Endodermal cell (in vitro differentiated cells): ENCODE data around the gene CCR5AS.
A peak's percentile ranks its signal among the peaks of the same experiment; 100 is the strongest.
"Not testable (repeated sequence)": the region's sequence is repeated elsewhere in the genome, so short reads cannot be mapped to it uniquely, and the experiment has no call there.

ENCODE experiments used
- DNase-seq: peaks from one replicate; pipeline ENCODE4 v3.0.0-alpha.2; 2017
- H3K27ac ChIP-seq: 2 replicates; pipeline ENCODE4 v1.5.1; 2013; ENCODE audit warnings: mild to moderate bottlenecking, low read depth, low read length, moderate library complexity
- H3K27me3 ChIP-seq: 2 replicates; pipeline ENCODE4 v1.6.1; 2013; ENCODE audit warnings: mild to moderate bottlenecking, low read length, moderate library complexity; ENCODE audit not compliant: insufficient read depth, control insufficient read depth, poor library complexity, severe bottlenecking
- H3K36me3 ChIP-seq: 2 replicates; pipeline ENCODE4 v1.7.0; 2013; ENCODE audit warnings: mild to moderate bottlenecking, low read length, moderate library complexity; ENCODE audit not compliant: control insufficient read depth, insufficient read depth
- H3K4me1 ChIP-seq: one replicate; pipeline ENCODE4 v1.7.0; 2013; ENCODE audit warnings: low read length; ENCODE audit not compliant: control insufficient read depth, insufficient read depth
- H3K4me3 ChIP-seq: 2 replicates; pipeline ENCODE4 v1.5.1; 2013; ENCODE audit warnings: mild to moderate bottlenecking, low read length, moderate library complexity
- H3K9ac ChIP-seq: 2 replicates; pipeline ENCODE4 v1.6.1; 2013; ENCODE audit warnings: mild to moderate bottlenecking, low read length, moderate library complexity; ENCODE audit not compliant: poor library complexity, severe bottlenecking; ENCODE audit errors: extremely low read depth
- H3K9me3 ChIP-seq: 2 replicates; pipeline ENCODE4 v1.6.1; 2013; ENCODE audit warnings: mild to moderate bottlenecking, low read length, moderate library complexity; ENCODE audit not compliant: control insufficient read depth
- H3K27ac Mint-ChIP-seq: 2 replicates; pipeline ENCODE4 v1.8.0; 2020; ENCODE audit warnings: mixed read lengths
- H3K27me3 Mint-ChIP-seq: 2 replicates; pipeline ENCODE4 v1.8.0; 2021; ENCODE audit warnings: mild to moderate bottlenecking, mixed read lengths; ENCODE audit not compliant: insufficient read depth
- H3K36me3 Mint-ChIP-seq: 2 replicates; pipeline ENCODE4 v1.8.0; 2020; ENCODE audit warnings: low read depth, mixed read lengths
- H3K4me1 Mint-ChIP-seq: 2 replicates; pipeline ENCODE4 v1.8.0; 2020; ENCODE audit warnings: mixed read lengths
- H3K4me3 Mint-ChIP-seq: 2 replicates; pipeline ENCODE4 v1.8.0; 2020; ENCODE audit warnings: mild to moderate bottlenecking, moderate library complexity, mixed read lengths
- H3K9me3 Mint-ChIP-seq: 2 replicates; pipeline ENCODE4 v1.8.0; 2020; ENCODE audit warnings: mild to moderate bottlenecking, mixed read lengths
- WGBS, 2 experiments: methylation state at CpG; one replicate each; pipeline versions ENCODE4 v1.1.5 to v1.1.7; 2013; ENCODE audit warnings: missing lambda C conversion rate in 2 of 2, mixed read lengths in 1 of 2; ENCODE audit not compliant: insufficient coverage in 1 of 2, insufficient read length in 1 of 2; 5-methylcytosine and 5-hydroxymethylcytosine counted together
- TF ChIP-seq, protein P1 (sequence below): fragments of 200-600 bp; sonication (generic); conservative IDR thresholded peaks from 2 replicates; pipeline ENCODE4 v1.5.0; 2021; ENCODE audit warnings: antibody characterized with exemption, mild to moderate bottlenecking

The CCR5AS gene

DNA sequence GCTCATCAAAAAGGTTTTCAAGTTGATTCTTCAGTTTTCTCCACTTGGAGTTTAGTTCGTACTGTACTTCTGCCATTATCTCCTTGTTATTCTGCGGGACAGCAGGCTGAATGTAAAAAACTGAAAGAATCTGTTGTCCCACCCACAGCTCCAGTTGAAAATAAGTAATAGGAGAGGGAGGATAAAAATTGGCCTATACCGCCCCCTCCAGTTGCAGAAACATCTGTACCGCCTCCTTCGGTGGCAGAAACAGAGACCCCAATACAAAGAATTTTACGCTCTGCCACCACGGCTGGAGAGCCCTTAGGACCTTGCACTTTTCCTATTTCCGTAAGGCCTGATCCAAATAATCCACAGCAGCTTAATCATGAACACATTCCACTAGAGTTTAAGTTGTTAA is 20.5 kb upstream of the CCR5AS start:
- not testable (repeated sequence) for H3K9ac ChIP-seq, H3K27ac ChIP-seq, H3K27me3 ChIP-seq, H3K27ac Mint-ChIP-seq, H3K4me1 ChIP-seq, H3K36me3 Mint-ChIP-seq, H3K27me3 Mint-ChIP-seq, H3K4me3 ChIP-seq, H3K4me3 Mint-ChIP-seq, H3K36me3 ChIP-seq
- peak; percentile 56 for DNase-seq
- peaks cover 17% of the 10 kb centered on the region for H3K9me3 ChIP-seq
- Mint-ChIP-seq H3K4me1 (peaks cover 13% of the 10 kb centered on the region), H3K9me3 (peaks cover 20% of the 10 kb centered on the region)
- WGBS, 2 experiments, result 67 to 100% methylated on average over 1 to 8 of the region's 8 CpGs
- TF ChIP-seq, protein P1, sequence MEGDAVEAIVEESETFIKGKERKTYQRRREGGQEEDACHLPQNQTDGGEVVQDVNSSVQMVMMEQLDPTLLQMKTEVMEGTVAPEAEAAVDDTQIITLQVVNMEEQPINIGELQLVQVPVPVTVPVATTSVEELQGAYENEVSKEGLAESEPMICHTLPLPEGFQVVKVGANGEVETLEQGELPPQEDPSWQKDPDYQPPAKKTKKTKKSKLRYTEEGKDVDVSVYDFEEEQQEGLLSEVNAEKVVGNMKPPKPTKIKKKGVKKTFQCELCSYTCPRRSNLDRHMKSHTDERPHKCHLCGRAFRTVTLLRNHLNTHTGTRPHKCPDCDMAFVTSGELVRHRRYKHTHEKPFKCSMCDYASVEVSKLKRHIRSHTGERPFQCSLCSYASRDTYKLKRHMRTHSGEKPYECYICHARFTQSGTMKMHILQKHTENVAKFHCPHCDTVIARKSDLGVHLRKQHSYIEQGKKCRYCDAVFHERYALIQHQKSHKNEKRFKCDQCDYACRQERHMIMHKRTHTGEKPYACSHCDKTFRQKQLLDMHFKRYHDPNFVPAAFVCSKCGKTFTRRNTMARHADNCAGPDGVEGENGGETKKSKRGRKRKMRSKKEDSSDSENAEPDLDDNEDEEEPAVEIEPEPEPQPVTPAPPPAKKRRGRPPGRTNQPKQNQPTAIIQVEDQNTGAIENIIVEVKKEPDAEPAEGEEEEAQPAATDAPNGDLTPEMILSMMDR, result peak; percentile 60

DNA sequence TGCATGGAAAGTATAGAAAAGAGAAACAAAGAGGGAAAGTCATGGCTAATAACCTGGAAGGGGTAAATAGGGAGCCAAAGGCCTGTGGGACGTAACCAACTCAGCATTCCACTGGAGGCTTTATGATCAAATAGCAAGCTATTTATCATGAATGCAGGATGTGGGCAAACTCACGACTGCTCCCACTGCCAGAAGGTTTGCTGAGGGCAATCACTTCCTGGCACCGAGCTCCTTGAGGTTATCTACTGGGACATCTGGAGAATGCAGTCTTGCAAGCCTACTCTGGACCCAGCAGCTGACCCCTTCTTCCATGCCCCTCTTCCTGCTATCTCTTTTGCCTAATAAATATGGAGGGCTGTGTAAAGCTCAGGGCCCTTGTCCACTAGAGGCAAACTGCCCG is 19.6 kb upstream of the CCR5AS start:
- H3K9ac ChIP-seq, DNase-seq, H3K27ac ChIP-seq, H3K36me3 Mint-ChIP-seq, H3K9me3 ChIP-seq, H3K27me3 Mint-ChIP-seq, H3K4me3 ChIP-seq, H3K4me1 ChIP-seq, H3K4me3 Mint-ChIP-seq, H3K27me3 ChIP-seq, H3K36me3 ChIP-seq: not testable (repeated sequence)
- Mint-ChIP-seq H3K27ac (peak overlapping the region; percentile 22), H3K4me1 (peaks cover 13% of the 10 kb centered on the region), H3K9me3 (peaks cover 11% of the 10 kb centered on the region)
- WGBS, 2 experiments, result 89 to 91% methylated on average over 4 of the region's 4 CpGs

DNA sequence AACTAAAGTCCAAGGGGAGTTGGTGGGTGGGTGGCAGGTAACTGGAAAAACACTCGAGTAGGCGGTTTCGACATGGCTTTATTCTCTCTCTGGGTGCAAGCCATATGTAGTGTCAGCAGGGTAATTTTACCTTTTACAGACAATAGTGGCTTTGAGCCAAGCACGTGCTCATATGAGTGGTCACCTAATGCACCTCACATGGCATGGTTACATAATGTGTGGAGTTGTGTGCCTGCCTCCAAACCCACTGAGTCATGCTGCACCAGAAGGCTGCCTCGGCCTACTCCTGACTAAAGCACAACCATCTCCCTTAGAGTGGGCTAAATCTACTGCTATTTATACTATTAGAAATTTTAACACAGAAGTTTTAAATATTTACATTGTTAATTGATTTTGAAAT is 16.7 kb upstream of the CCR5AS start:
- Histone ChIP-seq H3K4me1 (no peaks in the 10 kb centered on the region), H3K27ac (no peak overlapping the region), H3K4me3 (no peak overlapping the region), H3K27me3 (no peaks in the 10 kb centered on the region), H3K36me3 (no peaks in the 10 kb centered on the region), H3K9me3 (no peaks in the 10 kb centered on the region), H3K9ac (no peak overlapping the region)
- WGBS, 2 experiments, result 94 to 100% methylated on average over 3 to 5 of the region's 5 CpGs
- Mint-ChIP-seq H3K4me1 (peaks cover 11% of the 10 kb centered on the region), H3K4me3 (no peak overlapping the region), H3K27me3 (no peaks in the 10 kb centered on the region), H3K27ac (no peak overlapping the region), H3K9me3 (no peaks in the 10 kb centered on the region), H3K36me3 (no peaks in the 10 kb centered on the region)
- TF ChIP-seq, protein P1, result no peak
- DNase-seq, result no peak

DNA sequence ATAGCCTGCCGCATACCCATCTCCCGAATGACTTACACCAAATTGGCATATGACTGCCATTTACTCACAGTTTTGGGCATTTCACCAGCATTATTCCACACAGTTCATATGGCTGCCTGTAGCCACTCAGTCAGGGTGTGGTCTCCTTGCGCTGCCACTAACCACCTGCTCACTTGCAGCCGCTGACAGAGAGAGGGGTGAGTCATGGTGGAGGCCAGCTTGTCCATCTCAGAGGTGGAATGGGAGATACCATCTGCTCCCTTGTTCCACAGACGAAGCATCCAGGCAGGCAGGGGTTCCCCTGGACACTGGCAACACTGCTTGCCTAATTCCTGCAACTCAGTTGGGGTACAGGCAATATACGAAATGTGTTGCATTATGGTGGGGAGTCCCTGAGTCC is 15.8 kb upstream of the CCR5AS start:
- Histone ChIP-seq H3K9me3 (no peaks in the 10 kb centered on the region), H3K4me3 (no peak overlapping the region), H3K9ac (no peak overlapping the region), H3K27me3 (no peaks in the 10 kb centered on the region), H3K27ac (no peak overlapping the region), H3K4me1 (peaks cover 4% of the 10 kb centered on the region), H3K36me3 (no peaks in the 10 kb centered on the region)
- no peak overlapping the region for H3K27ac Mint-ChIP-seq
- H3K4me3 Mint-ChIP-seq, result no peak overlapping the region
- no peaks in the 10 kb centered on the region for H3K9me3 Mint-ChIP-seq
- no peaks in the 10 kb centered on the region for H3K36me3 Mint-ChIP-seq
- H3K27me3 Mint-ChIP-seq, result no peaks in the 10 kb centered on the region
- WGBS, 2 experiments, result 94 to 98% methylated on average over 5 to 6 of the region's 6 CpGs
- no peak for DNase-seq
- TF ChIP-seq, protein P1, result no peak
- H3K4me1 Mint-ChIP-seq, result peaks cover 16% of the 10 kb centered on the region
